Measurements from ENCODE around the gene HDAC4. TPM values are rescaled to one million over a fixed set of nuclear protein-coding genes. Genes with fewer than 3 reads are reported as not detected.
"Not testable (repeated sequence)": the region's sequence is repeated elsewhere in the genome, so short reads cannot be mapped to it uniquely, and the experiment has no call there.

The HDAC4 gene
- total RNA-seq (56.8 TPM), polyA plus RNA-seq (ENCODE audit: insufficient read depth, low read depth, low replicate concordance) (2.2 TPM)
- long read RNA-seq, donor 1 = 0 reads
- long read RNA-seq, donor 2 = 0 reads
- long read RNA-seq, donor 3, partial matches to known transcripts = 0 of 1 reads
- long read RNA-seq, donor 3, other reads (novel, unspliced or antisense) = 0 of 1 reads
- long read RNA-seq, donor 4 = 0 reads
- long read RNA-seq, donor 5 = 0 reads
- long read RNA-seq, donor 6 = 0 reads
- long read RNA-seq, donor 7, partial matches to known transcripts = 2 of 30 reads
- long read RNA-seq, donor 7, other reads (novel, unspliced or antisense) = 28 of 30 reads
- long read RNA-seq, donor 8 = 0 reads
- long read RNA-seq, donor 9 = 0 reads
- long read RNA-seq, donor 10 = 0 reads

DNA sequence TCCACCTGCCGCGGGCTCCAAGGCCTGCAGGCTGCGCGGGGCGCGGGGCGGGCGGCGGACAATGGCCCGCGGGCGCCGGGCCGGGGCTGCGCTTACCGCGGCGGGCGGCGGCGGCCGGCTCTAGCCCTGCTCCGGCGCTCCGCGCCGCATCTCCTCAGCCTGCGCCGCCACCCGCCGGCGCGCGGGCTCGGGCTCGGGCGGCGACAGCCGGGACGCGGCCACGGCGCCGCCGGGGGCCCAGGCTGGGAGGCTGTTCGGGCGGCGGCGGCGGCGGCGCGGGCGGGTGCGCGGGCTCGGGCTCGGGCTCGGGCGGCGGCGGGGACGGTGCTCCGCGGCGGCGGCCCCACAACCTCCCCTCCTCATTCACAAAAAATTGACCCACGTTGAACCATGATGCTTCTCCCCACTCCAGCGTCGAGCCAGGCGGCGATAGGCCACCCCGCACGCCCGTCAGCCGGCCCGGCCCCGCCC lies at the start of gene HDAC4:
HDAC4 (minus strand) TSS at position 425 of the 471 bp plus-strand sequence. CDS start 48,321 bp downstream, outside the sequence.
- FAIRE-seq (no peak), DNase-seq (no peak)
- H3K9ac ChIP-seq (ENCODE audit: low read length in 3 of 3) = peak within 1 kb of the TSS; percentile 45 to 99 (median 64)
- no peaks in the 10 kb centered on the region for H3K9me3 ChIP-seq (ENCODE audit: control insufficient read depth in 2 of 3, insufficient read depth in 1 of 3, low read length in 3 of 3)
- H3K4me3 ChIP-seq (ENCODE audit: low read length in 3 of 3) = peak within 1 kb of the TSS; percentile 69 to 90 (median 83)
- intact Hi-C loops (cut with DNase I) = no loop called here
- TF ChIP-seq, protein P1, sequence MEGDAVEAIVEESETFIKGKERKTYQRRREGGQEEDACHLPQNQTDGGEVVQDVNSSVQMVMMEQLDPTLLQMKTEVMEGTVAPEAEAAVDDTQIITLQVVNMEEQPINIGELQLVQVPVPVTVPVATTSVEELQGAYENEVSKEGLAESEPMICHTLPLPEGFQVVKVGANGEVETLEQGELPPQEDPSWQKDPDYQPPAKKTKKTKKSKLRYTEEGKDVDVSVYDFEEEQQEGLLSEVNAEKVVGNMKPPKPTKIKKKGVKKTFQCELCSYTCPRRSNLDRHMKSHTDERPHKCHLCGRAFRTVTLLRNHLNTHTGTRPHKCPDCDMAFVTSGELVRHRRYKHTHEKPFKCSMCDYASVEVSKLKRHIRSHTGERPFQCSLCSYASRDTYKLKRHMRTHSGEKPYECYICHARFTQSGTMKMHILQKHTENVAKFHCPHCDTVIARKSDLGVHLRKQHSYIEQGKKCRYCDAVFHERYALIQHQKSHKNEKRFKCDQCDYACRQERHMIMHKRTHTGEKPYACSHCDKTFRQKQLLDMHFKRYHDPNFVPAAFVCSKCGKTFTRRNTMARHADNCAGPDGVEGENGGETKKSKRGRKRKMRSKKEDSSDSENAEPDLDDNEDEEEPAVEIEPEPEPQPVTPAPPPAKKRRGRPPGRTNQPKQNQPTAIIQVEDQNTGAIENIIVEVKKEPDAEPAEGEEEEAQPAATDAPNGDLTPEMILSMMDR (IDR thresholded peaks at IDR 0.05; ENCODE audit: borderline replicate concordance, extremely low read depth, insufficient read depth) = no peak
- peaks cover 0 to 7% (median 2%) of the 10 kb centered on the region in 3 donors for H3K4me1 ChIP-seq (ENCODE audit: control insufficient read depth in 2 of 3, insufficient read depth in 2 of 3, low read depth in 1 of 3, low read length in 3 of 3)
- no peaks in the 10 kb centered on the region for H3K36me3 ChIP-seq (ENCODE audit: control insufficient read depth in 2 of 3, insufficient read depth in 3 of 3, low read length in 3 of 3)
- H3K27me3 ChIP-seq (ENCODE audit: control insufficient read depth, insufficient read depth, low read length) = no peaks in the 10 kb centered on the region
- peak within 1 kb of the TSS; percentile 99 to 100 for H3K27ac ChIP-seq (ENCODE audit: low read depth in 2 of 2, low read length in 2 of 2)

DNA sequence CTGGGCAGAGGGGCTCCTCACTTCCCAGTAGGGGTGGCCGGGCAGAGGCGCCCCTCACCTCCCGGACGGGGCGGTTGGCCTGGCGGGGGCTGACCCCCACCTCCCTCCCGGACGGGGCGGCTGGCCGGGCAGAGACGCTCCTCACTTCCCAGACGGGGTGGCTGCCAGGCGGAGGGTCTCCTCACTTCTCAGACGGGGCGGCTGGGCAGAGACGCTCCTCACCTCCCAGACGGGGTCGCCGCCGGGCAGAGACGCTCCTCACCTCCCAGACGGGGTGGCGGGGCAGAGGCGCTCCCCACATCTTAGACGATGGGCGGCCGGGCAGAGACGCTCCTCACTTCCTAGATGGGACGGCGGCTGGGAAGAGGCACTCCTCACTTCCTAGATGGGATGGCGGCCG lies 48.6 kb upstream of the HDAC4 start:
- H3K9me3 ChIP-seq (ENCODE audit: control insufficient read depth in 2 of 3, insufficient read depth in 1 of 3, low read length in 3 of 3); H3K36me3 ChIP-seq (ENCODE audit: control insufficient read depth in 2 of 3, insufficient read depth in 3 of 3, low read length in 3 of 3); intact Hi-C loops (cut with DNase I); H3K9ac ChIP-seq (ENCODE audit: low read length in 3 of 3); H3K27ac ChIP-seq (ENCODE audit: low read depth in 2 of 2, low read length in 2 of 2); H3K4me1 ChIP-seq (ENCODE audit: control insufficient read depth in 2 of 3, insufficient read depth in 2 of 3, low read depth in 1 of 3, low read length in 3 of 3); H3K4me3 ChIP-seq (ENCODE audit: low read length in 3 of 3); H3K27me3 ChIP-seq (ENCODE audit: control insufficient read depth, insufficient read depth, low read length); FAIRE-seq: not testable (repeated sequence)
- DNase-seq = peak in 1 of 5 donors; percentile 43

GRCh38 chr2:239445771-239446524 lies 45.1 kb upstream of the HDAC4 start:
- Histone ChIP-seq H3K9me3 (ENCODE audit: control insufficient read depth in 2 of 3, insufficient read depth in 1 of 3, low read length in 3 of 3) (peaks cover 0 to 2% (median 0%) of the 10 kb centered on the region in 3 donors), H3K27me3 (ENCODE audit: control insufficient read depth, insufficient read depth, low read length) (no peaks in the 10 kb centered on the region), H3K4me3 (ENCODE audit: low read length in 3 of 3) (no peak overlapping the region), H3K4me1 (ENCODE audit: control insufficient read depth in 2 of 3, insufficient read depth in 2 of 3, low read depth in 1 of 3, low read length in 3 of 3) (peaks cover 0 to 3% (median 0%) of the 10 kb centered on the region in 3 donors), H3K9ac (ENCODE audit: low read length in 3 of 3) (no peak overlapping the region), H3K27ac (ENCODE audit: low read depth in 2 of 2, low read length in 2 of 2) (no peak overlapping the region), H3K36me3 (ENCODE audit: control insufficient read depth in 2 of 3, insufficient read depth in 3 of 3, low read length in 3 of 3) (no peaks in the 10 kb centered on the region)
- DNase-seq = peak in 2 of 5 donors; percentile 49 to 62
- intact Hi-C loops (cut with DNase I) = no loop called here
- TF ChIP-seq, protein P1 (IDR thresholded peaks at IDR 0.05; ENCODE audit: borderline replicate concordance, extremely low read depth, insufficient read depth) = no peak
- FAIRE-seq = no peak
